ENCODE results near the gene MRPS15. TPM values are rescaled to one million over a fixed set of nuclear protein-coding genes. Genes with fewer than 3 reads are reported as not detected.

The MRPS15 gene
- total RNA-seq, 1 experiment from 2014 or later: 101 TPM

Other genes with a start within 250 kb of the MRPS15 start
- gene THRAP3, start 239.9 kb downstream of the MRPS15 start, total RNA-seq (2022): 92.2 and 116 TPM in 2 replicates
- gene SH3D21, start 158.0 kb downstream of the MRPS15 start, total RNA-seq (2022): 3.2 and 3.3 TPM in 2 replicates
- 4.8 and 5.7 TPM in 2 replicates for gene EVA1B, start 140.7 kb downstream of the MRPS15 start, total RNA-seq (2022)
- gene STK40, start 78.5 kb downstream of the MRPS15 start, total RNA-seq (2022): 44.0 and 47.4 TPM in 2 replicates
- gene LSM10, start 66.5 kb downstream of the MRPS15 start, total RNA-seq (2022): 42.3 and 49.8 TPM in 2 replicates
- gene OSCP1, start 13.9 kb downstream of the MRPS15 start, total RNA-seq (2022): 7.6 and 15.1 TPM in 2 replicates
- not detected in 2 replicates for gene CSF3R, start 18.5 kb upstream of the MRPS15 start, total RNA-seq (2022)

All from MCF 10A (cell line).